CD4-positive, alpha-beta memory T cell (primary cell): ENCODE results near the gene FAM168A. TPM values are rescaled to one million over a fixed set of nuclear protein-coding genes. Genes with fewer than 3 reads are reported as not detected.

Source experiments
- CTCF ChIA-PET: fragments of 350-600 bp; sonication (Branson Sonifier 250); formaldehyde crosslinking; loops from one replicate; lab custom pipeline; 2021; ENCODE audit warnings: inconsistent platforms; ENCODE audit not compliant: partially characterized antibody; lab: Charles Lee
- POLR2A ChIA-PET: fragments of 350-600 bp; sonication (Branson Sonifier 250); formaldehyde crosslinking; loops from one replicate; lab custom pipeline; 2021; ENCODE audit not compliant: partially characterized antibody; lab: Charles Lee
- DNase-seq, 5 donors: peaks; one replicate each; pipeline versions ENCODE4 v3.0.0 to v3.0.0-alpha.2; 2020 to 2022; ENCODE audit warnings: mixed read lengths in 1 of 5
- H3K27ac ChIP-seq: one replicate; pipeline ENCODE4 v1.7.0; 2013; ENCODE audit warnings: low read depth, low read length
- H3K27me3 ChIP-seq: 2 replicates; pipeline ENCODE4 v1.7.0; 2013; ENCODE audit warnings: mild to moderate bottlenecking, low read length, moderate library complexity; ENCODE audit not compliant: insufficient read depth
- H3K36me3 ChIP-seq: 2 replicates; pipeline ENCODE4 v1.7.0; 2013; ENCODE audit warnings: mild to moderate bottlenecking, low read length, moderate library complexity; ENCODE audit not compliant: insufficient read depth
- H3K4me1 ChIP-seq: 2 replicates; pipeline ENCODE4 v1.7.0; 2013; ENCODE audit warnings: mild to moderate bottlenecking, low read length, moderate library complexity; ENCODE audit not compliant: insufficient read depth
- H3K4me3 ChIP-seq, 2 donors: one replicate each; pipeline ENCODE4 v1.7.0; 2013; ENCODE audit warnings: low read length in 2 of 2, mild to moderate bottlenecking in 1 of 2
- H3K9me3 ChIP-seq, 2 donors: one replicate each; pipeline ENCODE4 v1.7.0; 2013; ENCODE audit warnings: low read length in 2 of 2, control low read depth in 1 of 2; ENCODE audit not compliant: control insufficient read depth in 1 of 2
- H3K27ac Mint-ChIP-seq, 7 donors: one replicate each; pipeline ENCODE4 v1.8.0; 2020 to 2021; ENCODE audit warnings: mixed read lengths in 7 of 7, mild to moderate bottlenecking in 6 of 7, inconsistent platforms in 3 of 7, moderate library complexity in 3 of 7
- H3K27me3 Mint-ChIP-seq, 2 donors: one replicate each; pipeline ENCODE4 v1.8.0; 2020 to 2021; ENCODE audit warnings: mixed read lengths in 2 of 2
- H3K36me3 Mint-ChIP-seq, 2 donors: one replicate each; pipeline ENCODE4 v1.8.0; 2020 to 2021; ENCODE audit warnings: mixed read lengths in 2 of 2, inconsistent platforms in 1 of 2, mild to moderate bottlenecking in 1 of 2
- H3K4me1 Mint-ChIP-seq, 4 donors: one replicate each; pipeline ENCODE4 v1.8.0; 2020 to 2021; ENCODE audit warnings: mixed read lengths in 4 of 4, mild to moderate bottlenecking in 1 of 4
- H3K4me3 Mint-ChIP-seq, 8 donors: one replicate each; pipeline ENCODE4 v1.8.0; 2020 to 2021; ENCODE audit warnings: mixed read lengths in 8 of 8, mild to moderate bottlenecking in 7 of 8, moderate library complexity in 6 of 8, inconsistent platforms in 3 of 8
- H3K9me3 Mint-ChIP-seq, 8 donors: one replicate each; pipeline ENCODE4 v1.8.0; 2020 to 2021; ENCODE audit warnings: mixed read lengths in 8 of 8, mild to moderate bottlenecking in 5 of 8, inconsistent platforms in 3 of 8, moderate library complexity in 1 of 8
- intact Hi-C: fragments of 100-400 bp; cut with micrococcal nuclease; formaldehyde crosslinking; loops from one replicate; pipeline ENCODE4 v1.15.1; 2023
- polyA plus RNA-seq, 2 donors: library from polyadenylated mRNA; unstranded; fragments of 300-500 nt; fragmentation: Illumina TruSeq; gene quantifications; one replicate each; pipeline ENCODE4 v1.2.3, GENCODE V29; 2021
- total RNA-seq, 2 experiments: library from RNA; stranded (reverse); gene quantifications; one replicate each; pipeline ENCODE4 v1.2.3, GENCODE V29; 2021

The FAM168A gene
- total and polyA plus RNA-seq, 4 experiments from 2014 or later, result 0.61 to 22.7 (median 12.7) TPM

GRCh38 chr11:73397468-73398131, 200.3 kb downstream of the FAM168A start:
- intact Hi-C loops, result no loop called here
- peaks cover 3 to 28% of the 10 kb centered on the region in 2 donors for H3K36me3 Mint-ChIP-seq
- Histone ChIP-seq H3K27ac (no peak overlapping the region), H3K36me3 (no peaks in the 10 kb centered on the region), H3K9me3 (no peaks in the 10 kb centered on the region), H3K27me3 (no peaks in the 10 kb centered on the region), H3K4me3 (no peak overlapping the region), H3K4me1 (no peaks in the 10 kb centered on the region)
- H3K27ac Mint-ChIP-seq, result peak overlapping the region in 6 of 7 donors; percentile 17 to 79 (median 65)
- no peak overlapping the region for H3K4me3 Mint-ChIP-seq
- H3K9me3 Mint-ChIP-seq, result peaks cover 0 to 2% (median 0%) of the 10 kb centered on the region in 8 donors
- no peaks in the 10 kb centered on the region for H3K27me3 Mint-ChIP-seq
- peaks cover 0 to 12% (median under 1%) of the 10 kb centered on the region in 4 donors for H3K4me1 Mint-ChIP-seq
- ChIA-PET CTCF (interaction anchor here (1.1 to 16.2 kb wide), 6 partner anchors 9 to 91 kb away, joined by 3 to 319 read pairs (median 4); no protein-coding TSS in a partner anchor), POLR2A (no interaction called here)
- no peak for DNase-seq

GRCh38 chr11:73396985-73397384, 200.9 kb downstream of the FAM168A start:
- H3K4me3 Mint-ChIP-seq, result no peak overlapping the region
- no peaks in the 10 kb centered on the region for H3K27me3 Mint-ChIP-seq
- Histone ChIP-seq H3K27me3 (no peaks in the 10 kb centered on the region), H3K4me1 (no peaks in the 10 kb centered on the region), H3K4me3 (no peak overlapping the region), H3K36me3 (no peaks in the 10 kb centered on the region), H3K9me3 (no peaks in the 10 kb centered on the region), H3K27ac (no peak overlapping the region)
- H3K4me1 Mint-ChIP-seq, result peaks cover 0 to 12% (median under 1%) of the 10 kb centered on the region in 4 donors
- peaks cover 3 to 33% of the 10 kb centered on the region in 2 donors for H3K36me3 Mint-ChIP-seq
- CTCF ChIA-PET, result interaction anchor here (1.1 to 16.2 kb wide), 7 partner anchors 10 to 90 kb away, joined by 3 to 319 read pairs (median 4); no protein-coding TSS in a partner anchor
- intact Hi-C loops, result no loop called here
- peak overlapping the region in 4 of 7 donors; percentile 21 to 79 (median 76) for H3K27ac Mint-ChIP-seq
- POLR2A ChIA-PET, result no interaction called here
- H3K9me3 Mint-ChIP-seq, result peaks cover 0 to 3% (median 0%) of the 10 kb centered on the region in 8 donors
- DNase-seq, result peak in 1 of 5 donors; percentile 13

- peak in 1 of 5 donors; percentile 22 for DNase-seq
- Histone ChIP-seq H3K27ac (no peak overlapping the region), H3K9me3 (no peaks in the 10 kb centered on the region), H3K27me3 (no peaks in the 10 kb centered on the region), H3K4me3 (no peak overlapping the region), H3K36me3 (no peaks in the 10 kb centered on the region), H3K4me1 (no peaks in the 10 kb centered on the region)
- Mint-ChIP-seq H3K4me3 (peak overlapping the region in 1 of 8 donors; percentile 39), H3K9me3 (peaks cover 0 to 3% (median 0%) of the 10 kb centered on the region in 8 donors), H3K27ac (peak overlapping the region in 4 of 7 donors; percentile 22 to 79 (median 68)), H3K4me1 (peaks cover 0 to 12% (median under 1%) of the 10 kb centered on the region in 4 donors), H3K27me3 (no peaks in the 10 kb centered on the region), H3K36me3 (peaks cover 3 to 35% of the 10 kb centered on the region in 2 donors)
- intact Hi-C loops, result no loop called here
- POLR2A ChIA-PET, result no interaction called here
- CTCF ChIA-PET, result interaction anchor here (1.1 to 16.2 kb wide), 7 partner anchors 11 to 90 kb away, joined by 3 to 319 read pairs (median 4); no protein-coding TSS in a partner anchor
Measured at GRCh38 chr11:73396251-73396930, 201.5 kb downstream of the FAM168A start.

GRCh38 chr11:73395297-73396208, 202.4 kb downstream of the FAM168A start:
- Histone ChIP-seq H3K9me3 (no peaks in the 10 kb centered on the region), H3K4me1 (no peaks in the 10 kb centered on the region), H3K36me3 (no peaks in the 10 kb centered on the region), H3K27ac (no peak overlapping the region), H3K4me3 (no peak overlapping the region), H3K27me3 (no peaks in the 10 kb centered on the region)
- intact Hi-C loops, result no loop called here
- CTCF ChIA-PET, result interaction anchor here (1.3 to 16.2 kb wide), 7 partner anchors 36 to 89 kb away, joined by 3 to 319 read pairs (median 4); no protein-coding TSS in a partner anchor
- POLR2A ChIA-PET, result no interaction called here
- DNase-seq, result peak in 1 of 5 donors; percentile 26
- H3K9me3 Mint-ChIP-seq, result peaks cover 0 to 3% (median 0%) of the 10 kb centered on the region in 8 donors
- H3K36me3 Mint-ChIP-seq, result peaks cover 3 to 39% of the 10 kb centered on the region in 2 donors
- peaks cover 0 to 12% (median 0%) of the 10 kb centered on the region in 4 donors for H3K4me1 Mint-ChIP-seq
- peak overlapping the region in 1 of 7 donors; percentile 79 for H3K27ac Mint-ChIP-seq
- no peaks in the 10 kb centered on the region for H3K27me3 Mint-ChIP-seq
- no peak overlapping the region for H3K4me3 Mint-ChIP-seq

GRCh38 chr11:73394416-73395296, 203.3 kb downstream of the FAM168A start:
- ChIA-PET POLR2A (interaction anchor here (2.1 kb wide), 1 partner anchor 43 kb away, joined by 29 read pairs; no protein-coding TSS in a partner anchor), CTCF (interaction anchor here (1.3 to 16.2 kb wide), 4 partner anchors 29 to 77 kb away, joined by 3 to 319 read pairs (median 4); no protein-coding TSS in a partner anchor)
- intact Hi-C loops, result no loop called here

More at GRCh38 chr11:73394416-73395296, 203.3 kb downstream of the FAM168A start:
- Histone ChIP-seq H3K27me3 (no peaks in the 10 kb centered on the region), H3K4me3 (no peak overlapping the region), H3K36me3 (no peaks in the 10 kb centered on the region), H3K27ac (no peak overlapping the region), H3K4me1 (no peaks in the 10 kb centered on the region), H3K9me3 (no peaks in the 10 kb centered on the region)
- H3K36me3 Mint-ChIP-seq, result peaks cover 3 to 43% of the 10 kb centered on the region in 2 donors
- H3K4me3 Mint-ChIP-seq, result no peak overlapping the region
- peaks cover 0 to 3% (median 0%) of the 10 kb centered on the region in 8 donors for H3K9me3 Mint-ChIP-seq
- peak overlapping the region in 2 of 7 donors; percentile 18 to 22 for H3K27ac Mint-ChIP-seq
- H3K4me1 Mint-ChIP-seq, result peaks cover 0 to 12% (median 3%) of the 10 kb centered on the region in 4 donors
- no peaks in the 10 kb centered on the region for H3K27me3 Mint-ChIP-seq
- DNase-seq, result no peak
